ENCODE results near the gene C10orf90. TPM values are rescaled to one million over a fixed set of nuclear protein-coding genes. Genes with fewer than 3 reads are reported as not detected.

Gene C10orf90
- total RNA-seq, 4 donors from 2014 or later = not detected

DNA sequence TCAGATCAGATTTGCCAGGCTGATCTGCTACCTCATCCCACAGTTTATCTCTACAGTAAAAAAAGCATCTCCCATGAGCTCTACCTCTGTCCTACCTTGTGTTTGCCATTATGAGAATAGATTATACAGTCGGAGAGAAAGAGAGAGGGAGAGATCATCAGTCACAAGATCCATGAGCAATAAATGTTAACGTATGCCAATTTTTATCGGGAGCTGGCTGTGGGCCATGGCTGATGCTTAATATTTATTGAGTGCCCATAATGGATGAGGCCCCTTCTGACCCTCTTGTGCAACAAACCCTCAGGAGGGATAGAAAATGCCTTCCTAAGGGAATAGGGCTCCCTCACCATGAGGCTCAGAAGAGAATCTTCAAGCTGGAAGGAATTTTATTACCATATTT lies 52.8 kb downstream of the C10orf90 start:
- H3K27me3 ChIP-seq = no peaks in the 10 kb centered on the region
- no peak overlapping the region for H3K4me3 ChIP-seq
- no peaks in the 10 kb centered on the region for H3K36me3 ChIP-seq
- no peak overlapping the region for H3K27ac ChIP-seq
- no peaks in the 10 kb centered on the region for H3K9me3 ChIP-seq
- H3K4me1 ChIP-seq = no peaks in the 10 kb centered on the region
- DNase-seq = no peak
- TF ChIP-seq POLR2A (IDR thresholded peaks at IDR 0.05) = no peak
- TF ChIP-seq, protein P1, sequence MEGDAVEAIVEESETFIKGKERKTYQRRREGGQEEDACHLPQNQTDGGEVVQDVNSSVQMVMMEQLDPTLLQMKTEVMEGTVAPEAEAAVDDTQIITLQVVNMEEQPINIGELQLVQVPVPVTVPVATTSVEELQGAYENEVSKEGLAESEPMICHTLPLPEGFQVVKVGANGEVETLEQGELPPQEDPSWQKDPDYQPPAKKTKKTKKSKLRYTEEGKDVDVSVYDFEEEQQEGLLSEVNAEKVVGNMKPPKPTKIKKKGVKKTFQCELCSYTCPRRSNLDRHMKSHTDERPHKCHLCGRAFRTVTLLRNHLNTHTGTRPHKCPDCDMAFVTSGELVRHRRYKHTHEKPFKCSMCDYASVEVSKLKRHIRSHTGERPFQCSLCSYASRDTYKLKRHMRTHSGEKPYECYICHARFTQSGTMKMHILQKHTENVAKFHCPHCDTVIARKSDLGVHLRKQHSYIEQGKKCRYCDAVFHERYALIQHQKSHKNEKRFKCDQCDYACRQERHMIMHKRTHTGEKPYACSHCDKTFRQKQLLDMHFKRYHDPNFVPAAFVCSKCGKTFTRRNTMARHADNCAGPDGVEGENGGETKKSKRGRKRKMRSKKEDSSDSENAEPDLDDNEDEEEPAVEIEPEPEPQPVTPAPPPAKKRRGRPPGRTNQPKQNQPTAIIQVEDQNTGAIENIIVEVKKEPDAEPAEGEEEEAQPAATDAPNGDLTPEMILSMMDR (IDR thresholded peaks at IDR 0.05) = no peak

DNA sequence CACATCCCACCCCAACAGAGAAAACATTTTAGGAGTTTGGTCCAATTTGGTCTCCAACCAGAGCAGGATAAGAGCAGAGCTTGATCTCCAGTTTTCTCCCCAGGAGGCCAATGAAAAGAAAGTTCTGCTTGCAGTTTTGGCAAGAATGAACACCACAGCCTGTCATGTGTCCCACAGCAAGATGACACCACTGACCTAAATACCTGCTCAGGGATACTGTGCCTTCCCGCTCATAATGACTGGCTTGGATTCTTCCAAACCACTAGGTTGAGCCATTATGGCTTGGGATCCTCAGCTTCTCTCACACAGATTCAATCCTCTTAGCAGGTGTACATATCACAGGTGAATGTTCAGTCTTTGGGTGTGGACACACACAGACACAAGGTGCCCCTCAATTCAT lies 53.3 kb downstream of the C10orf90 start:
- H3K27ac ChIP-seq = no peak overlapping the region
- H3K9me3 ChIP-seq = no peaks in the 10 kb centered on the region
- no peaks in the 10 kb centered on the region for H3K27me3 ChIP-seq
- TF ChIP-seq, protein P1 (IDR thresholded peaks at IDR 0.05) = no peak
- no peak for TF ChIP-seq POLR2A (IDR thresholded peaks at IDR 0.05)
- H3K36me3 ChIP-seq = no peaks in the 10 kb centered on the region
- H3K4me1 ChIP-seq = no peaks in the 10 kb centered on the region
- H3K4me3 ChIP-seq = no peak overlapping the region
- DNase-seq = no peak

DNA sequence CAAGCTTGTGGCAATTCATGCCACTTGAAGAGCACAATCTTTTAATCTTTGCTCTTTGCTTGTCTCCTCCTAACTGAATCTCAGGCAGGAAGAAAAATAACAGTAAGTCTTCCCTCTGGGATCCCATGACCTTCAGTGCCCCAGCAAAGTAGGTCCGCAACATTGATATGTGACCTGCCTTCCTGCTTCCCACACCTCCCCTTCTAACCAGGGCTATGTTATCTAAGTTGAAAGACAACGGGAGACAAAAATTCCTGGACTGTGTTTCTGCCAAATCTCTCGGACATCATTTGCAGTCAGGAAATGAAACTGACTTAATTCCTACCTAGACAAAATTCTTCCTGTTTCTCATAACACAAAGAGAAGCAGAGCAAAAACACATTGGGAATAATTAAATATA lies 53.8 kb downstream of the C10orf90 start:
- no peaks in the 10 kb centered on the region for H3K4me1 ChIP-seq
- DNase-seq = no peak
- H3K4me3 ChIP-seq = no peak overlapping the region
- no peaks in the 10 kb centered on the region for H3K27me3 ChIP-seq
- no peaks in the 10 kb centered on the region for H3K9me3 ChIP-seq
- TF ChIP-seq, protein P1 (IDR thresholded peaks at IDR 0.05) = no peak
- no peak for TF ChIP-seq POLR2A (IDR thresholded peaks at IDR 0.05)
- no peaks in the 10 kb centered on the region for H3K36me3 ChIP-seq
- H3K27ac ChIP-seq = no peak overlapping the region

DNA sequence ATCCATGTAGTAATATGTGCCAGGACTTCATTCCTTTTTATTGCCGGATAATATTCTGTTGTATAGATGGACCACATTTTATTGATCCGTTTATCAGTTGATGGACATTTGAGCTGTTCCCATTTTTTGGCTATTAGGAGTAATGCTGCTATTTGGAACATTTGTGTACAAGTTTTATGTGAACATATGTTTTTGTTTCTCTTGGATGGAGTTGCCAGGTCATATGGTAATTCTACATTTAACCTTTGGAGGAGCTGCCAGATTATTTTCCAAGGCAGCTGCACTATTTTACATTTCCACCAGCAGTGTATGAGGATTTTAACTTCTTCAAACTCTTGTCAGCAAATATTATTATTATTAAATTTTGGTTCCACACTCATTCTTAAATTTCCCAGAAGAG lies 59.2 kb downstream of the C10orf90 start:
- DNase-seq = no peak
- no peaks in the 10 kb centered on the region for H3K36me3 ChIP-seq
- TF ChIP-seq POLR2A (IDR thresholded peaks at IDR 0.05) = no peak
- TF ChIP-seq, protein P1 (IDR thresholded peaks at IDR 0.05) = no peak
- no peaks in the 10 kb centered on the region for H3K9me3 ChIP-seq
- H3K4me3 ChIP-seq = no peak overlapping the region
- no peak overlapping the region for H3K27ac ChIP-seq
- H3K27me3 ChIP-seq = no peaks in the 10 kb centered on the region
- no peaks in the 10 kb centered on the region for H3K4me1 ChIP-seq

DNA sequence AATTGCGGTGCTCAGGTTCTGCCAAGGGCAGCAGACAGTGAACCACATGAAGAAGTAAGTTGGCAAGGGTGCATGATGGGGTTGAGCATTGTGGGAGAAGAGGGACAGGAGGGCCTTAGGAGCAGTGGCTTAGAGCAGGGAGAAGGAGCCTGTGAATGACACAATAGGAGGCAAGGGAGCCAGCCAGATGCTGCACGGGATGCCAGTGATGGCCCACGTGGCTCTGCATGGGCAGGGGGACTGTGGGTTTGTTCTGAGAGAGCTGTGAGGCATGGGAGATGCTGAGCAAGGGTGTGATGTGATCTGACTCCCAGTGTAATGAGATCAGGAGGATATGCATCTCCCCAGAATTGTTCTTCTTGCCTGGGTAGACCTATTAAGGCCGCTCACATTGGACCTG lies 60.9 kb downstream of the C10orf90 start:
- no peaks in the 10 kb centered on the region for H3K9me3 ChIP-seq
- no peaks in the 10 kb centered on the region for H3K27me3 ChIP-seq
- DNase-seq = no peak
- H3K4me3 ChIP-seq = no peak overlapping the region
- H3K36me3 ChIP-seq = no peaks in the 10 kb centered on the region
- TF ChIP-seq, protein P1 (IDR thresholded peaks at IDR 0.05) = no peak
- TF ChIP-seq POLR2A (IDR thresholded peaks at IDR 0.05) = no peak
- no peak overlapping the region for H3K27ac ChIP-seq
- H3K4me1 ChIP-seq = no peaks in the 10 kb centered on the region

Measured in Peyer's patch (tissue), 4 donors.